ENCODE results near the gene TNFRSF19. TPM values are rescaled to one million over a fixed set of nuclear protein-coding genes. Genes with fewer than 3 reads are reported as not detected.

TNFRSF19 gene
- total RNA-seq, 1 experiment from 2014 or later, result 63.4 TPM

GRCh38 chr13:23563085-23563845 is 6.9 kb upstream of the TNFRSF19 start:
- no peak for TF ChIP-seq CTCF (IDR thresholded peaks at IDR 0.05; ENCODE audit: insufficient read depth in 1 of 2, low read depth in 1 of 2, low read length in 1 of 2, severe bottlenecking in 1 of 2, unreplicated experiment in 1 of 2)
- Histone ChIP-seq H3K36me3 (ENCODE audit: control insufficient read depth, insufficient read depth, low read length) (no peaks in the 10 kb centered on the region), H3K9me3 (no peaks in the 10 kb centered on the region), H3K4me3 (ENCODE audit: low read depth, low read length) (no peak overlapping the region), H3K27me3 (replicated peaks; ENCODE audit: control insufficient read depth, insufficient read depth, low read length) (no peaks in the 10 kb centered on the region), H3K4me1 (peaks cover 17% of the 10 kb centered on the region)
- POLR2A ChIA-PET, result no interaction called here
- H3K36me3 Mint-ChIP-seq (ENCODE audit: insufficient read depth, unreplicated experiment), result no peaks in the 10 kb centered on the region
- intact Hi-C loops (cut with micrococcal nuclease; ENCODE audit: unreplicated experiment), result no loop called here
- no peaks in the 10 kb centered on the region for H3K9me3 Mint-ChIP-seq (ENCODE audit: unreplicated experiment)
- peaks cover 8% of the 10 kb centered on the region for H3K4me1 Mint-ChIP-seq (ENCODE audit: low read depth, unreplicated experiment)
- no peaks in the 10 kb centered on the region for H3K27me3 Mint-ChIP-seq (ENCODE audit: insufficient read depth, unreplicated experiment)
- no TSS peak for BruUV-seq (replicated peaks)
- no peak overlapping the region for H3K4me3 Mint-ChIP-seq (ENCODE audit: unreplicated experiment)
- no peak for DNase-seq
- H3K27ac Mint-ChIP-seq (ENCODE audit: unreplicated experiment), result no peak overlapping the region
- CTCF ChIA-PET, result no interaction called here

- DNase-seq, result peak in 1 of 2 experiments; percentile 37
- CTCF ChIA-PET, result interaction anchor here (1.1 to 2.0 kb wide), 6 partner anchors 11 to 101 kb away, joined by 4 to 7 read pairs (median 6); no protein-coding TSS in a partner anchor
- peaks cover 14% of the 10 kb centered on the region for H3K4me1 Mint-ChIP-seq (ENCODE audit: low read depth, unreplicated experiment)
- intact Hi-C loops (cut with micrococcal nuclease; ENCODE audit: unreplicated experiment), result no loop called here
- BruUV-seq (replicated peaks), result no TSS peak
- no peak overlapping the region for H3K27ac Mint-ChIP-seq (ENCODE audit: unreplicated experiment)
- no peak overlapping the region for H3K4me3 Mint-ChIP-seq (ENCODE audit: unreplicated experiment)
- H3K36me3 Mint-ChIP-seq (ENCODE audit: insufficient read depth, unreplicated experiment), result peaks cover 8% of the 10 kb centered on the region
- TF ChIP-seq CTCF (IDR thresholded peaks at IDR 0.05; ENCODE audit: insufficient read depth in 1 of 2, low read depth in 1 of 2, low read length in 1 of 2, severe bottlenecking in 1 of 2, unreplicated experiment in 1 of 2), result peak; percentile 15 to 27
- no peaks in the 10 kb centered on the region for H3K9me3 Mint-ChIP-seq (ENCODE audit: unreplicated experiment)
- no peaks in the 10 kb centered on the region for H3K27me3 Mint-ChIP-seq (ENCODE audit: insufficient read depth, unreplicated experiment)
- no peaks in the 10 kb centered on the region for H3K9me3 ChIP-seq
- POLR2A ChIA-PET, result no interaction called here
- H3K4me1 ChIP-seq, result peaks cover 28% of the 10 kb centered on the region
- no peaks in the 10 kb centered on the region for H3K36me3 ChIP-seq (ENCODE audit: control insufficient read depth, insufficient read depth, low read length)
- H3K4me3 ChIP-seq (ENCODE audit: low read depth, low read length), result no peak overlapping the region
- no peaks in the 10 kb centered on the region for H3K27me3 ChIP-seq (replicated peaks; ENCODE audit: control insufficient read depth, insufficient read depth, low read length)
These were observed 2.2 kb upstream of the TNFRSF19 start for GRCh38 chr13:23567906-23568460.

DNA sequence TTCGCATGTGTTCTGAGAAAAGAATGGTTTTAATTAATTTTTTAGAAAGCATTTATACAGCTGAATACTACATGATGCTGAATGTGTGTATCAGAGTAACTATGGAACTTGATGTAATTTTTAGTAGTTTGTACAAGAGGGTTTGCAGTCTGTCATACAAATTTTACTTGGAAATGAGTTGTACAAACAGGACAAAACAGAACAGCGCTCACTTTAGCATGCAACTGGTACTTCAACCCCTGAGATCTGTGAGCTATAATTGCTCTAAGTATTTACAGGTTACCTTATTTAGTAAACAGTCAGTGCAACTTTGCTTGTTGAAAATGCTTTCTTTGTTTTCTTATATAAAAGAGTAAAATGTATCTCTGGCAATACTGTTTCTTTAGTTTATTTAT is 706 bp downstream of the TNFRSF19 start:
- H3K4me1 Mint-ChIP-seq (ENCODE audit: low read depth, unreplicated experiment), result peaks cover 14% of the 10 kb centered on the region
- no peak for DNase-seq
- no peaks in the 10 kb centered on the region for H3K9me3 ChIP-seq
- H3K36me3 Mint-ChIP-seq (ENCODE audit: insufficient read depth, unreplicated experiment), result peaks cover 12% of the 10 kb centered on the region
- no peaks in the 10 kb centered on the region for H3K36me3 ChIP-seq (ENCODE audit: control insufficient read depth, insufficient read depth, low read length)
- no peaks in the 10 kb centered on the region for H3K27me3 Mint-ChIP-seq (ENCODE audit: insufficient read depth, unreplicated experiment)
- H3K27ac Mint-ChIP-seq (ENCODE audit: unreplicated experiment), result peak overlapping the region; percentile 87
- peak overlapping the region; percentile 32 for H3K4me3 ChIP-seq (ENCODE audit: low read depth, low read length)
- no peaks in the 10 kb centered on the region for H3K9me3 Mint-ChIP-seq (ENCODE audit: unreplicated experiment)
- BruUV-seq (replicated peaks), result TSS peak; percentile 65
- H3K4me1 ChIP-seq, result peaks cover 31% of the 10 kb centered on the region
- ChIA-PET POLR2A (no interaction called here), CTCF (interaction anchor here (0.8 to 1.9 kb wide), 15 partner anchors 8 to 390 kb away, joined by 3 to 16 read pairs (median 4); partner anchors contain the start of gene MIPEP)
- intact Hi-C loops (cut with micrococcal nuclease; ENCODE audit: unreplicated experiment), result loop anchor here (1.0 to 10.0 kb wide), 5 partner anchors 20 to 300 kb away; no protein-coding TSS in a partner anchor
- no peaks in the 10 kb centered on the region for H3K27me3 ChIP-seq (replicated peaks; ENCODE audit: control insufficient read depth, insufficient read depth, low read length)
- TF ChIP-seq CTCF (IDR thresholded peaks at IDR 0.05; ENCODE audit: insufficient read depth in 1 of 2, low read depth in 1 of 2, low read length in 1 of 2, severe bottlenecking in 1 of 2, unreplicated experiment in 1 of 2), result peak; percentile 13 to 39
- peak overlapping the region; percentile 88 for H3K4me3 Mint-ChIP-seq (ENCODE audit: unreplicated experiment)
